ENCODE measurements around the gene DAPK2. TPM values are rescaled to one million over a fixed set of nuclear protein-coding genes. Genes with fewer than 3 reads are reported as not detected.
A peak's percentile ranks its signal among the peaks of the same experiment; 100 is the strongest.

The DAPK2 gene
- total and polyA plus RNA-seq, 2 of the 4 experiments (the other 2 are of a cell fraction), result 0.34 to 0.36 TPM

DNA sequence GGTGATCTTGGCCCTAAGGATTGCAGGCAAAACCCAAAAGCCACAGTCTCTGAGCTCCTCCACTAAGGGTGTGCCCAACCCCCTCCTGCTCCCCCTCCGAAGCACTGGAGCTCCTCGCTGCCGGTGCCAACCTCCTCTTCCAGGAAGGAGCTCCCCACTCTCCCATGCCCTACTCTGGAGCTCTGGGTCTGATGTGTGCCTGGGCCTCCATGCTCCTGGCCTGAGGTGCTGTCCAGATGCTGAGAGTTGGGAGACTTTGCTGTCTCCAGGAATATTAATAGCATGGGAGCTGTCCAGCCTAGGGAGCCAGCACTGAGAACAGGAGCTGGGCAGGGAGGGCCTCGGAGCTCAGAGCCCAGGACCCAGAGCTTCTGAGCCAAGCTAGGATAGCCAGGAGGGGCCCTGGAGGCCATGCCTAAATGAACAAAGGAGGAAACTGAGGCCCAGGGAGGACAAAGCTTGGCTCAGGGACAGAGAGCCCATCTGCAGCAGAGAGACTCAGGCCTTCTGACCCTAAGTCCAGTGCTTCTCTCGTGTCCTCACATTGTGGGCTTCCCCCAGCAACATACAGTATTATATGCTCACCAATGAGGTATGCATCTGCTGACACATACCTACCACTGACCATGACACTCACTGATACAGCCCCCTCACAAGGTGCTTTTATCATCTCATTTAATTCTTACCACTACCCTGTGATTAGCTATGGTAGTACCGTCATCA is 175.6 kb downstream of the DAPK2 start:
- peaks cover 4% of the 10 kb centered on the region; the same call in 1 of the 2 replicates for H3K9me3 ChIP-seq (ENCODE audit: control insufficient read depth, insufficient read depth, low read length)
- H3K4me2 ChIP-seq (ENCODE audit: low read depth, low read length), result no peak overlapping the region
- no peak overlapping the region for H2AK5ac ChIP-seq (ENCODE audit: low read depth, low read length)
- H4K20me1 ChIP-seq (ENCODE audit: insufficient read depth, low read length), result peaks cover 13% of the 10 kb centered on the region; the same call in 1 of the 2 replicates
- no peak overlapping the region for H2BK20ac ChIP-seq (ENCODE audit: low read depth, low read length)
- intact Hi-C loops (cut with micrococcal nuclease) (no loop called here), dilution Hi-C loops (cut with HindIII; ENCODE audit: low sequenced_read_pairs, unreplicated experiment) (no loop called here), in situ Hi-C loops (cut with MboI; ENCODE audit: low sequenced_read_pairs) (loop anchor here (25.0 kb wide), 1 partner anchor 167 kb away; the partner anchor contains the start of gene DAPK2)
- no peak overlapping the region for H3K9ac ChIP-seq (ENCODE audit: low read depth, low read length)
- BruUV-seq (replicated peaks), result no TSS peak
- no peaks in the 10 kb centered on the region for H3K36me3 ChIP-seq (ENCODE audit: control insufficient read depth, insufficient read depth, low read length)
- H2AFZ ChIP-seq (replicated peaks; ENCODE audit: low read length, poor library complexity), result peak overlapping the region; percentile 67
- H3K9me1 ChIP-seq (ENCODE audit: insufficient read depth, low read length), result 0 out of 2 replicates have a peak, but pooled peaks cover 3% of the 10 kb centered on the region
- POLR2A ChIA-PET (ENCODE audit: unreplicated experiment), result no interaction called here
- WGBS, 2 experiments (ENCODE audit: extremely low coverage in 2 of 2, insufficient read length in 1 of 2), result 40% methylated on average over 2 of the region's 6 CpGs; no CpG with 5 or more reads in 1 of the 2 experiments
- H3K18ac ChIP-seq (ENCODE audit: low read depth, low read length), result no peak overlapping the region
- H4K91ac ChIP-seq (ENCODE audit: insufficient read depth, low read depth, low read length), result no peak overlapping the region
- no peak overlapping the region for H4K5ac ChIP-seq (ENCODE audit: low read depth, low read length)
- no peak overlapping the region for H4K8ac ChIP-seq (ENCODE audit: low read depth in 2 of 2, low read length in 2 of 2)
- H3K23ac ChIP-seq (ENCODE audit: low read depth, low read length), result no peak overlapping the region
- CTCF ChIA-PET, result interaction anchor here (0.7 to 0.9 kb wide), 2 partner anchors 20 to 44 kb away, joined by 3 read pairs; no protein-coding TSS in a partner anchor
- no peak overlapping the region for H3K56ac ChIP-seq (ENCODE audit: extremely low read depth, insufficient read depth, low read length)
- DNase-seq (peak; percentile 85), ATAC-seq (ENCODE audit: low read depth) (peak; percentile 100)
- no peak overlapping the region for H2AK9ac ChIP-seq (replicated peaks; ENCODE audit: low read depth, low read length, poor library complexity)
- TF ChIP-seq, protein P1, sequence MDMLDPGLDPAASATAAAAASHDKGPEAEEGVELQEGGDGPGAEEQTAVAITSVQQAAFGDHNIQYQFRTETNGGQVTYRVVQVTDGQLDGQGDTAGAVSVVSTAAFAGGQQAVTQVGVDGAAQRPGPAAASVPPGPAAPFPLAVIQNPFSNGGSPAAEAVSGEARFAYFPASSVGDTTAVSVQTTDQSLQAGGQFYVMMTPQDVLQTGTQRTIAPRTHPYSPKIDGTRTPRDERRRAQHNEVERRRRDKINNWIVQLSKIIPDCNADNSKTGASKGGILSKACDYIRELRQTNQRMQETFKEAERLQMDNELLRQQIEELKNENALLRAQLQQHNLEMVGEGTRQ (IDR thresholded peaks at IDR 0.05; ENCODE audit: low read depth, low read length), result no peak
- no peak for TF ChIP-seq POLR2A (IDR thresholded peaks at IDR 0.05; ENCODE audit: low read depth, low read length)
- TF ChIP-seq MXI1 (IDR thresholded peaks at IDR 0.05; ENCODE audit: borderline replicate concordance, low read depth, low read length), result peak; percentile 99
- peak; percentile 24; the same call in 1 of the 2 replicates for TF ChIP-seq MAZ (IDR thresholded peaks at IDR 0.05; ENCODE audit: borderline replicate concordance, low read depth, low read length)
- peak; percentile 98 for TF ChIP-seq RCOR1 (IDR thresholded peaks at IDR 0.05; ENCODE audit: insufficient replicate concordance, low read length)
- TF ChIP-seq RAD21 (IDR thresholded peaks at IDR 0.05; ENCODE audit: low read length), result peak; percentile 18; the same call in 1 of the 2 replicates
- no peak for TF ChIP-seq CEBPB (IDR thresholded peaks at IDR 0.05; ENCODE audit: low read depth, low read length)
- TF ChIP-seq SMC3 (IDR thresholded peaks at IDR 0.05; ENCODE audit: low read depth, low read length), result 0 out of 2 replicates have a peak, but pooled peaks have one; percentile 20
- H3K4ac ChIP-seq (ENCODE audit: low read depth, low read length), result no peak overlapping the region
- H3K79me1 ChIP-seq (ENCODE audit: low read depth in 1 of 2, low read length in 2 of 2), result no peaks in the 10 kb centered on the region
- peaks cover 6% of the 10 kb centered on the region for H3K27me3 ChIP-seq (ENCODE audit: control insufficient read depth, insufficient read depth, low read length)
- no peak overlapping the region for H3K4me3 ChIP-seq (ENCODE audit: insufficient read depth, low read depth, low read length)
- no peak overlapping the region for H2BK5ac ChIP-seq (ENCODE audit: low read depth, low read length, poor library complexity, severe bottlenecking)
- no peak overlapping the region for H2BK15ac ChIP-seq (ENCODE audit: low read depth, low read length)
- H3K27ac ChIP-seq (ENCODE audit: insufficient read depth, low read length), result no peak overlapping the region
- H2BK120ac ChIP-seq (ENCODE audit: low read depth, low read length), result no peak overlapping the region
- peaks cover 2% of the 10 kb centered on the region; the same call in 1 of the 2 replicates for H3K4me1 ChIP-seq (ENCODE audit: control insufficient read depth, insufficient read depth, low read length)
- H3K14ac ChIP-seq (replicated peaks; ENCODE audit: low read depth, low read length), result no peak overlapping the region
